Stimulated activated CD4-positive, alpha-beta T cell treated with anti-CD3 and anti-CD28 coated beads, Interleukin-2, amount 100 ng/mL, for 48 hours (primary cell): ENCODE measurements around the gene RRAS2.
A peak's percentile ranks its signal among the peaks of the same experiment; 100 is the strongest.
"Not testable (repeated sequence)": the region's sequence is repeated elsewhere in the genome, so short reads cannot be mapped to it uniquely, and the experiment has no call there.

Experiments used
- DNase-seq, 2 donors: peaks; one replicate each; pipeline ENCODE4 v3.0.0-alpha.2; 2020

The RRAS2 gene

GRCh38 chr11:14253421-14253820 lies 105.6 kb downstream of the RRAS2 start:
- no peak for DNase-seq

- DNase-seq = not testable (repeated sequence)
Observed at GRCh38 chr11:14252501-14252900, 106.5 kb downstream of the RRAS2 start.

GRCh38 chr11:14251754-14252153 lies 107.2 kb downstream of the RRAS2 start:
- DNase-seq = no peak

- DNase-seq = peak; percentile 60 to 67
Observed at GRCh38 chr11:14249121-14249963, 109.6 kb downstream of the RRAS2 start.

- no peak for DNase-seq
Observed at GRCh38 chr11:14248580-14248981, 110.4 kb downstream of the RRAS2 start.

GRCh38 chr11:14245444-14245843 lies 113.5 kb downstream of the RRAS2 start:
- no peak for DNase-seq

- no peak for DNase-seq
Observed at GRCh38 chr11:14244926-14245325, 114.1 kb downstream of the RRAS2 start.

- DNase-seq = no peak
Observed at GRCh38 chr11:14242733-14243132, 116.2 kb downstream of the RRAS2 start.

- DNase-seq = no peak
Observed at GRCh38 chr11:14242187-14242586, 116.8 kb downstream of the RRAS2 start.

- no peak for DNase-seq
Observed at GRCh38 chr11:14240951-14241350, 118.0 kb downstream of the RRAS2 start.

GRCh38 chr11:14240221-14240620 lies 118.8 kb downstream of the RRAS2 start:
- DNase-seq = no peak

- DNase-seq = no peak
Observed at GRCh38 chr11:14237444-14237961, 121.5 kb downstream of the RRAS2 start.

GRCh38 chr11:14235701-14236100 lies 123.3 kb downstream of the RRAS2 start:
- no peak for DNase-seq

- DNase-seq = no peak
Observed at GRCh38 chr11:14234446-14234845, 124.5 kb downstream of the RRAS2 start.

- no peak for DNase-seq
Observed at GRCh38 chr11:14232652-14233051, 126.3 kb downstream of the RRAS2 start.

GRCh38 chr11:14230407-14230806 lies 128.6 kb downstream of the RRAS2 start:
- DNase-seq = no peak

GRCh38 chr11:14229472-14229871 lies 129.5 kb downstream of the RRAS2 start:
- no peak for DNase-seq

- no peak for DNase-seq
Observed at GRCh38 chr11:14228356-14228755, 130.6 kb downstream of the RRAS2 start.
